Measurements from ENCODE around the gene MRPS14.

DNA sequence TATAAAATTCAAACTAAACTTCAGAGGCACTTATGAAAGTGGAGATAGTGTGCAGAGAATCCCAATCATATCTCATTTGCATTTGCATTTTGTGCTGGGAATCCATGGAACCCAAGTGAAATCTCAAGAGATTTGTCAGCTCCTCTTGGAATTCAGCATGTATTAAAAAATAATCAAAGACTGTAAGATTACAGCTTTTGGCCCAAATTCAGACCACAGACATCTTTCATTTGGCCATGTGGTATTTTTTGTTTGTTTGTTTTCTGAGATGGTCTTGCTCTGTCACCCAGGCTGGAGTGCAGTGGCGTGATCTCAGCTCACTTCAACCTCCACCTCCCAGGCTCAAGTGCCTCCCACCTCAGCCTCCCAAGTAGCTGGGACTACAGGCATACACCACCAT is 27.3 kb downstream of the MRPS14 start:
- TF ChIP-seq, protein P1, sequence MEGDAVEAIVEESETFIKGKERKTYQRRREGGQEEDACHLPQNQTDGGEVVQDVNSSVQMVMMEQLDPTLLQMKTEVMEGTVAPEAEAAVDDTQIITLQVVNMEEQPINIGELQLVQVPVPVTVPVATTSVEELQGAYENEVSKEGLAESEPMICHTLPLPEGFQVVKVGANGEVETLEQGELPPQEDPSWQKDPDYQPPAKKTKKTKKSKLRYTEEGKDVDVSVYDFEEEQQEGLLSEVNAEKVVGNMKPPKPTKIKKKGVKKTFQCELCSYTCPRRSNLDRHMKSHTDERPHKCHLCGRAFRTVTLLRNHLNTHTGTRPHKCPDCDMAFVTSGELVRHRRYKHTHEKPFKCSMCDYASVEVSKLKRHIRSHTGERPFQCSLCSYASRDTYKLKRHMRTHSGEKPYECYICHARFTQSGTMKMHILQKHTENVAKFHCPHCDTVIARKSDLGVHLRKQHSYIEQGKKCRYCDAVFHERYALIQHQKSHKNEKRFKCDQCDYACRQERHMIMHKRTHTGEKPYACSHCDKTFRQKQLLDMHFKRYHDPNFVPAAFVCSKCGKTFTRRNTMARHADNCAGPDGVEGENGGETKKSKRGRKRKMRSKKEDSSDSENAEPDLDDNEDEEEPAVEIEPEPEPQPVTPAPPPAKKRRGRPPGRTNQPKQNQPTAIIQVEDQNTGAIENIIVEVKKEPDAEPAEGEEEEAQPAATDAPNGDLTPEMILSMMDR (conservative IDR thresholded peaks at IDR 0.05; ENCODE audit: low read length), result no peak
- TF ChIP-seq EZH2phosphoT487 (IDR thresholded peaks at IDR 0.05; ENCODE audit: borderline replicate concordance, low read depth, low read length), result no peak

Measured in OCI-LY7 (cell line).